ENCODE measurements around the gene LMNB1. TPM values are rescaled to one million over a fixed set of nuclear protein-coding genes. Genes with fewer than 3 reads are reported as not detected.
"Not testable (repeated sequence)": the region's sequence is repeated elsewhere in the genome, so short reads cannot be mapped to it uniquely, and the experiment has no call there.

Gene LMNB1
- total RNA-seq, 1 experiment from 2014 or later, result 119 TPM

DNA sequence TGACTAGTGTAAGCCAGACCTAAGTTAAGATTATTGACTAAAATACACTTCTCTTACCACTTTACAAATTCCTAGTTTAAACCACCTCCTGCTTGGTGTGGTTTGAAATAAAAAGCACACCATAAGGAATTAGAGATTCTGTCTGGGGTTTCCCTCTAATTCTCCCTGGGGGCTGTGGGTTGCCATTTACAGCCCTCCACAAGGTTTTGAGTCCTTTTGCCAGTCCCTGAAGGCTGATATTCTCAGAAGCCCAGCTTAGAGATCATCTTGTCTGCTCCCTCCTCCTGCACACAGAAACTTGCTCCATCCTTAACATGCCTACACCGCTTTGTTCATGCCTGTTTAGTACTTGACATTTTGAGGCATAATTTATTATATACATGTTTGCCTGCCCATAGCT, 7.2 kb upstream of the LMNB1 start:
- Histone ChIP-seq H3K27ac (ENCODE audit: low read length) (no peak overlapping the region), H3K4me1 (ENCODE audit: insufficient read depth, low read length) (no peaks in the 10 kb centered on the region), H4K20me1 (ENCODE audit: low read length) (no peaks in the 10 kb centered on the region), H3K4me2 (ENCODE audit: low read length) (no peak overlapping the region), H3K79me2 (ENCODE audit: low read length) (no peaks in the 10 kb centered on the region), H3K9ac (ENCODE audit: low read length) (no peak overlapping the region), H3K9me3 (ENCODE audit: low read length) (no peaks in the 10 kb centered on the region), H3K36me3 (ENCODE audit: low read depth, low read length) (no peaks in the 10 kb centered on the region), H3K27me3 (ENCODE audit: low read length) (no peaks in the 10 kb centered on the region), H3F3A (ENCODE audit: low read length, unreplicated experiment) (no peaks in the 10 kb centered on the region), H3K9me2 (replicated peaks; ENCODE audit: low read length) (no peaks in the 10 kb centered on the region), H2AFZ (ENCODE audit: low read length) (no peak overlapping the region), H3K4me3 (ENCODE audit: low read length) (no peak overlapping the region)
- DNase-seq, result no peak
- CTCF ChIA-PET, result no interaction called here
- POLR2A ChIA-PET (ENCODE audit: unreplicated experiment), result no interaction called here
- no peak for ATAC-seq
- no TSS peak for BruUV-seq (replicated peaks)
- TF ChIP-seq EZH2phosphoT487 (IDR thresholded peaks at IDR 0.05; ENCODE audit: borderline replicate concordance, low read length), result no peak
- TF ChIP-seq, protein P1, sequence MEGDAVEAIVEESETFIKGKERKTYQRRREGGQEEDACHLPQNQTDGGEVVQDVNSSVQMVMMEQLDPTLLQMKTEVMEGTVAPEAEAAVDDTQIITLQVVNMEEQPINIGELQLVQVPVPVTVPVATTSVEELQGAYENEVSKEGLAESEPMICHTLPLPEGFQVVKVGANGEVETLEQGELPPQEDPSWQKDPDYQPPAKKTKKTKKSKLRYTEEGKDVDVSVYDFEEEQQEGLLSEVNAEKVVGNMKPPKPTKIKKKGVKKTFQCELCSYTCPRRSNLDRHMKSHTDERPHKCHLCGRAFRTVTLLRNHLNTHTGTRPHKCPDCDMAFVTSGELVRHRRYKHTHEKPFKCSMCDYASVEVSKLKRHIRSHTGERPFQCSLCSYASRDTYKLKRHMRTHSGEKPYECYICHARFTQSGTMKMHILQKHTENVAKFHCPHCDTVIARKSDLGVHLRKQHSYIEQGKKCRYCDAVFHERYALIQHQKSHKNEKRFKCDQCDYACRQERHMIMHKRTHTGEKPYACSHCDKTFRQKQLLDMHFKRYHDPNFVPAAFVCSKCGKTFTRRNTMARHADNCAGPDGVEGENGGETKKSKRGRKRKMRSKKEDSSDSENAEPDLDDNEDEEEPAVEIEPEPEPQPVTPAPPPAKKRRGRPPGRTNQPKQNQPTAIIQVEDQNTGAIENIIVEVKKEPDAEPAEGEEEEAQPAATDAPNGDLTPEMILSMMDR (conservative IDR thresholded peaks at IDR 0.05; ENCODE audit: low read depth, low read length), result no peak
- no peak for TF ChIP-seq EZH2 (IDR thresholded peaks at IDR 0.05; ENCODE audit: low read length, unreplicated experiment)
- intact Hi-C loops (cut with micrococcal nuclease), result loop anchor here (10.0 kb wide), 1 partner anchor 425 kb away; no protein-coding TSS in a partner anchor

DNA sequence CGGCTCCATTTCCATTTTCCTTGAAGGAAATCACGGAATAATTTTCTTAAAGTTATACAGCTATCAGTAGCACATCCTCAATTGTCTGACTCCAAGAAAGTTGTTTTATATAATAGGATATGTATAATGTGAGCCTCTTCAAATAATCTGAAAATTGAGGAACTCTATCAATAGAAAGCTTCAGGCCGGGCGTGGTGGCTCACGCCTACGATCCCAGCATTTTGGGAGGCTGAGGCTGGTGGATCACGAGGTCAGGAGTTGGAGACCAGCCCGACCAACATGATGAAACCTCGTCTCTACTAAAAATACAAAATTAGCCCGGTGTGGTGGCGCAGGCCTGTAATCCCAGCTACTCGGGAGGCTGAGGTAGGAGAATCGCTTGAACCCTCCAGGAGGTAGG, 3.4 kb upstream of the LMNB1 start:
- H3K4me1 ChIP-seq (ENCODE audit: insufficient read depth, low read length); H3K36me3 ChIP-seq (ENCODE audit: low read depth, low read length); CTCF ChIA-PET; H3K9ac ChIP-seq (ENCODE audit: low read length); H3K27me3 ChIP-seq (ENCODE audit: low read length); H2AFZ ChIP-seq (ENCODE audit: low read length); POLR2A ChIA-PET (ENCODE audit: unreplicated experiment); BruUV-seq (replicated peaks); H3K27ac ChIP-seq (ENCODE audit: low read length); DNase-seq; H3K9me3 ChIP-seq (ENCODE audit: low read length); ATAC-seq; H3F3A ChIP-seq (ENCODE audit: low read length, unreplicated experiment); H4K20me1 ChIP-seq (ENCODE audit: low read length); H3K4me2 ChIP-seq (ENCODE audit: low read length); H3K4me3 ChIP-seq (ENCODE audit: low read length); H3K9me2 ChIP-seq (replicated peaks; ENCODE audit: low read length): not testable (repeated sequence)
- intact Hi-C loops (cut with micrococcal nuclease), result loop anchor here (10.0 kb wide), 1 partner anchor 429 kb away; no protein-coding TSS in a partner anchor
- H3K79me2 ChIP-seq (ENCODE audit: low read length), result peaks cover 16% of the 10 kb centered on the region

DNA sequence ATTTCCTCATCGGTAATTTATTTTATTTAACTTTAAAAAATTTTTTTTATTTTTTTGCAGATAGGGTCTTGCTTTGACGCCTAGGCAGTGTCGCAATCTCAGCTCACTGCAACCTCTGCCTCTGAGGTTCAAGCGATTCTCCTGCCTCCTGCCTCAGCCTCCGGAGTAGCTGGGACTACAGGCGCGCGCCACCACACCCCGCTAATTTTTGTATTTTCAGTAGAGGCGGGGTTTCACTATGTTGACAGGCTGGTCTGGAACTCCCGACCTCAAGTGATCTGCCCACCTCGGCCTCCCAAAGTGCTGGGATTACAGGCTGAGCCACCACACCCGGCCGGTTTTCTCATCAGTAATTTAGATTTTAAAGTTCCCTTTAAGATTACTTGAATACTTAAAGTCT, 2.3 kb upstream of the LMNB1 start:
- H3K9ac ChIP-seq (ENCODE audit: low read length); H3K4me3 ChIP-seq (ENCODE audit: low read length); POLR2A ChIA-PET (ENCODE audit: unreplicated experiment); BruUV-seq (replicated peaks); H2AFZ ChIP-seq (ENCODE audit: low read length); H3K4me2 ChIP-seq (ENCODE audit: low read length); H3K9me2 ChIP-seq (replicated peaks; ENCODE audit: low read length); CTCF ChIA-PET; H3K27me3 ChIP-seq (ENCODE audit: low read length); H3K36me3 ChIP-seq (ENCODE audit: low read depth, low read length); ATAC-seq; H3K9me3 ChIP-seq (ENCODE audit: low read length); H3K27ac ChIP-seq (ENCODE audit: low read length); H3F3A ChIP-seq (ENCODE audit: low read length, unreplicated experiment); DNase-seq; H3K4me1 ChIP-seq (ENCODE audit: insufficient read depth, low read length): not testable (repeated sequence)
- H4K20me1 ChIP-seq (ENCODE audit: low read length), result peaks cover 11% of the 10 kb centered on the region
- intact Hi-C loops (cut with micrococcal nuclease), result loop anchor here (10.0 kb wide), 1 partner anchor 430 kb away; no protein-coding TSS in a partner anchor
- H3K79me2 ChIP-seq (ENCODE audit: low read length), result peaks cover 27% of the 10 kb centered on the region
